Mesangial cell (primary cell): ENCODE measurements around the gene SPPL2A. TPM values are rescaled to one million over a fixed set of nuclear protein-coding genes. Genes with fewer than 3 reads are reported as not detected.

Experiments used
- total RNA-seq: library from RNA; depleted of rRNA; stranded (reverse); fragments of >200 nt; gene quantifications from 2 replicates; pipeline ENCODE4 v1.2.3, GENCODE V29; 2015

Gene SPPL2A, protein sequence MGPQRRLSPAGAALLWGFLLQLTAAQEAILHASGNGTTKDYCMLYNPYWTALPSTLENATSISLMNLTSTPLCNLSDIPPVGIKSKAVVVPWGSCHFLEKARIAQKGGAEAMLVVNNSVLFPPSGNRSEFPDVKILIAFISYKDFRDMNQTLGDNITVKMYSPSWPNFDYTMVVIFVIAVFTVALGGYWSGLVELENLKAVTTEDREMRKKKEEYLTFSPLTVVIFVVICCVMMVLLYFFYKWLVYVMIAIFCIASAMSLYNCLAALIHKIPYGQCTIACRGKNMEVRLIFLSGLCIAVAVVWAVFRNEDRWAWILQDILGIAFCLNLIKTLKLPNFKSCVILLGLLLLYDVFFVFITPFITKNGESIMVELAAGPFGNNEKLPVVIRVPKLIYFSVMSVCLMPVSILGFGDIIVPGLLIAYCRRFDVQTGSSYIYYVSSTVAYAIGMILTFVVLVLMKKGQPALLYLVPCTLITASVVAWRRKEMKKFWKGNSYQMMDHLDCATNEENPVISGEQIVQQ
- total RNA-seq: 78.7 and 81.9 TPM in 2 replicates

DNA sequence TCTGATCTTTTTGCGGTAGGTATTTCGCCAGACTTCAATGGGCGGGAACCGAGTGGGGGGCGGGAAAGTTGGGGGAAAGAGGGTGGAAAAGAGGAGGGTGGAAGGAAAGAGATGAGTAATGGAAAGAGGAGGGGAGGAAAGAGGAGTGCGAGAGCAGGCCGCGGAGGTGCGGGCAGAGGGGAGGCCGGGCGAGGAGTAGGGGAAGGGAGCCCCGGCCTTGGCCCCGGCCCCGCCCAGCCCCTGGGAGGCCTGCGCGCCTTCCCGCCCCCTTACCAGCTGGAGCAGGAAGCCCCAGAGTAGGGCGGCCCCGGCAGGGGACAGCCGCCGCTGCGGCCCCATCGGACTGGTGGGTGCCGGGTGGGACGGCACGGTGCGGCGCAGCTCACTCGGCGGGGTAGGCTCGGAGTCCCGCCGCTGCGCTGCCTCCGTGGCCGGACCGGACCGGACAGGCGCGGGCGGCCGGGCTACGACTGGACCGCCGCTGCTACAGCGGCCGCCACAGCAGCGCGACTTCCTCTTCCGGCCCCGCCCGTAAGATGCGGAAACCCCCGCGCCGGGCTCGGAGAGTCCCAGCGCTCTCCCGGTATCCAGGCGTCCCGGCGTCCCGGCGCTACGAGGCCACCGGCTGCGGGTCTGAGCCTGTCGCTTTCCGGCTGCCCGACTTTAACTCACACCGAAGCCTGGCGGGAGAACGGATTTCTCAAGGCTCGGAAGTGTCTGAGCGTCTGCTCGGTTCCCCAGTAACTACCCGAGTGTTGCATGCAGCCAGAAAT lies at the start of gene SPPL2A:
Gene SPPL2A (minus strand): TSS at position 512 of the 773 bp plus-strand sequence. CDS start 173 bp downstream, at position 339.

DNA sequence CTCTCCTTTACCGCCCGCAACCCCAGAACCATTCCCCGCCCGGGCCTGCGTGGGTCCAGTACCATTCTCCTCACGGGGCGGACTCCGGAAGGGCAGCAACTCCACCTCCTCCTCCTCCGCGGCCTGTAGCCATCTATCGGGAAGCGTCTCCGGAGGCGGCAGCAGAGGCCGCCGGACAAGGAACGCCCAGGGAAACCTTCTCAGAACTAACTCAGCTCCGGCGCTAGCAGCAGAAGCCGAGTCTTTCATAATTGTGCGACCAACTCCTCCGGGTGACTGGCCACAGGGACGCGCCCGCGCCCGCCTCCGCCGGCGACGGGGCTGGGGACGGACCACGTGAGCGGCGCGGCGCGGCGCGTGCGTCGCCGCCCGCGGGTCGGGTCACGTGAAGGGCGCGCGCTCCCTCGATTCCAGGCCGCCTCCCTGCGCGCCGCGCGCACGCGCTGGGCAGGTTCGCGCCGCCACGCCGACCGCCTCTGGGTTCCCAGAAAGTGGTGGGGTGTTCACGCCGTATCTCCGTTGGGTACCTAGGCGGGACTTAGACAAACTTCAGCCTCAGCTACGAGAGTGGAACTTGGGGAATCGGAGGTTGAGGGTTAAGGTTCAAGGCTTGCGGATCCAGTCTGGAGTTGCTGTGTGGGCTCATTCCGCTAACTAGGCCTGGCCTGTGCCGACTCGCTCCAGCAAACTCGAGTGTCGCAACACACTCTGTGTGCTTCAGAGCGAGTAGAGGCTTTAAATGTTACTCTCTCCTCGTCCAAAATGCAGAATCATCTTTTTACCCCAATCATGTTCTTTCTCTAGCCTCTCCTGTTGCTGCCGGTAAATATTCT lies 78.8 kb downstream of the SPPL2A start, which contains the start of gene TRPM7:
Gene TRPM7 (minus strand): TSS at position 329 of the 833 bp plus-strand sequence. CDS start 264 bp downstream, at position 65.

Other genes with a start within 250 kb of the SPPL2A start
- not detected in 2 replicates for gene USP50, start 219.0 kb downstream of the SPPL2A start, total RNA-seq
- 13.5 and 14.6 TPM in 2 replicates for gene TRPM7, start 78.9 kb downstream of the SPPL2A start, total RNA-seq
- 4.7 and 6.4 TPM in 2 replicates for gene AP4E1, start 143.0 kb upstream of the SPPL2A start, total RNA-seq